ENCODE results near the gene TSG101. TPM values are rescaled to one million over a fixed set of nuclear protein-coding genes. Genes with fewer than 3 reads are reported as not detected.
A peak's percentile ranks its signal among the peaks of the same experiment; 100 is the strongest.

Gene TSG101
- total and polyA plus RNA-seq, 12 donors = 21.9 to 77.6 (median 68.2) TPM

DNA sequence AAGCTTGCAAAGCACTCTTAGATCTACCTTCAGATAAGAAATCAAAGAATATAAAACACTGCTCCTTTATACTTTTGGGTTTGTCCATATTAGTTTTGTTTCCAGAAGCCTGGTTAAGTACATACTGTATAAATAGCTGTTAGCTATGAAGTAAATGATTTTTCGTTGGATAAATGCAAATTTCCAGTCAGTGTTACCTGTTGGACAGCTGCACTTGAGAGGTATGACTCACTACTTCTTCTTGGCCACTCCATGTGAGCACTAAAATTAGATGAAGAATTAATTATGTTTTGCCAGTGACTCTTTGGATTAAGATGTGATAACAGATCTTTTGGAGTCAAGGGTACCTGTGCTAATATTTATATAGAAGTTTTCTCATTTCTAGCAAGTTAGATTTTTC is 9.5 kb upstream of the TSG101 start:
- Histone ChIP-seq H3K27ac (no peak overlapping the region), H3K4me1 (no peaks in the 10 kb centered on the region), H3K36me3 (peaks cover 0 to 90% (median 5%) of the 10 kb centered on the region in 9 donors), H3K4me3 (no peak overlapping the region), H3K27me3 (no peaks in the 10 kb centered on the region), H3K9me3 (no peaks in the 10 kb centered on the region)
- ATAC-seq (no peak), DNase-seq (no peak)
- intact Hi-C loops (cut with DNase I) = loop anchor here in 2 of 10 donors (10.0 kb wide), 2 partner anchors 49 to 199 kb away; partner anchors contain the start of gene UEVLD (in 1 of the 2)
- 85 to 86% methylated on average over 1 of the region's 1 CpG for WGBS, 2 donors
- TF ChIP-seq, protein P1, sequence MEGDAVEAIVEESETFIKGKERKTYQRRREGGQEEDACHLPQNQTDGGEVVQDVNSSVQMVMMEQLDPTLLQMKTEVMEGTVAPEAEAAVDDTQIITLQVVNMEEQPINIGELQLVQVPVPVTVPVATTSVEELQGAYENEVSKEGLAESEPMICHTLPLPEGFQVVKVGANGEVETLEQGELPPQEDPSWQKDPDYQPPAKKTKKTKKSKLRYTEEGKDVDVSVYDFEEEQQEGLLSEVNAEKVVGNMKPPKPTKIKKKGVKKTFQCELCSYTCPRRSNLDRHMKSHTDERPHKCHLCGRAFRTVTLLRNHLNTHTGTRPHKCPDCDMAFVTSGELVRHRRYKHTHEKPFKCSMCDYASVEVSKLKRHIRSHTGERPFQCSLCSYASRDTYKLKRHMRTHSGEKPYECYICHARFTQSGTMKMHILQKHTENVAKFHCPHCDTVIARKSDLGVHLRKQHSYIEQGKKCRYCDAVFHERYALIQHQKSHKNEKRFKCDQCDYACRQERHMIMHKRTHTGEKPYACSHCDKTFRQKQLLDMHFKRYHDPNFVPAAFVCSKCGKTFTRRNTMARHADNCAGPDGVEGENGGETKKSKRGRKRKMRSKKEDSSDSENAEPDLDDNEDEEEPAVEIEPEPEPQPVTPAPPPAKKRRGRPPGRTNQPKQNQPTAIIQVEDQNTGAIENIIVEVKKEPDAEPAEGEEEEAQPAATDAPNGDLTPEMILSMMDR (IDR thresholded peaks at IDR 0.05) = no peak

DNA sequence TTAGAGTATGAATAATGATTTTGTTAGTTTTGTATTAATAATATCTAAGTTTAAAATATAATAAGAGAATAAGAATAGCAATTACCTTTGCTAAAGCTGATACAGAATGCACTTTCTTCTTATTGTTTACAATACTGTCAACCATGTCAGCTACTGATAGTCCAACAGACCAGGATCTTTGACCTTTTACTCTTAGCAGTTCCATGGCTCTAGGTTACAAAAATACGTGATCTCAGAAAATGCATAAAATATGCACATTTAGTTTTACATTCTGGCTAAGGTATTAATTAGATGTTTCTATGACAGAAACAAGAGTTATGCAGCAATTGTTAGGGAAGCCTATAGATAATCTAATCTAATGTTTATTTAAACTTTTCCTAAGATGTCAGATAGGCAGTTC is 7.5 kb upstream of the TSG101 start:
- intact Hi-C loops (cut with DNase I) = loop anchor here in 2 of 10 donors (5.0 to 10.0 kb wide), 3 partner anchors 51 to 1933 kb away; partner anchors contain the start of gene UEVLD (in 1 of the 2)
- no peaks in the 10 kb centered on the region for H3K27me3 ChIP-seq
- H3K4me1 ChIP-seq = no peaks in the 10 kb centered on the region
- H3K36me3 ChIP-seq = peaks cover 0 to 87% (median 5%) of the 10 kb centered on the region in 9 donors
- DNase-seq (no peak), ATAC-seq (no peak)
- no peaks in the 10 kb centered on the region for H3K9me3 ChIP-seq
- H3K27ac ChIP-seq = no peak overlapping the region
- TF ChIP-seq, protein P1 (IDR thresholded peaks at IDR 0.05) = no peak
- WGBS, 2 donors = 94 to 96% methylated on average over 1 of the region's 1 CpG
- no peak overlapping the region for H3K4me3 ChIP-seq

DNA sequence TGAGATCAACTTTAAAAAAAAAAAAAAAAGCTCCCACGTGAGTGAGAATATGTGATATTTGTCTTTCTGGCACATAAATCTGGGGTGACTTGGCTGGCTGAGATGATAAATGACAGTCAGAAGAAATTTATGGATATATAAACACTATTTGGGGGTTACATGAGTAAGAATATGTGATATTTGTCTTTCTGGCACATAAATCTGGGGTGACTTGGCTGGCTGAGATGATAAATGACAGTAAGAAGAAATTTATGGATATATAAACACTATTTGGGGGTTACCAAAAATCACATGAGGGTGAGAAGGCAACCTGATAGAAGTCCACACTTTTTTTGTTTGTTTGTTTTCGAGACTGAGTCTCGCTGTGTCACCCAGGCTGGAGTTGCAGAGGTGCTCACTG is 6.6 kb upstream of the TSG101 start:
- DNase-seq (no peak), ATAC-seq (no peak)
- H3K36me3 ChIP-seq = peaks cover 0 to 78% (median 5%) of the 10 kb centered on the region in 9 donors
- TF ChIP-seq, protein P1 (IDR thresholded peaks at IDR 0.05) = no peak
- intact Hi-C loops (cut with DNase I) = loop anchor here in 2 of 10 donors (5.0 to 10.0 kb wide), 3 partner anchors 51 to 1934 kb away; partner anchors contain the start of gene UEVLD (in 1 of the 2)
- no peak overlapping the region for H3K27ac ChIP-seq
- H3K9me3 ChIP-seq = no peaks in the 10 kb centered on the region
- H3K4me3 ChIP-seq = no peak overlapping the region
- peaks cover 0 to 3% (median 0%) of the 10 kb centered on the region in 9 donors for H3K4me1 ChIP-seq
- no peaks in the 10 kb centered on the region for H3K27me3 ChIP-seq
- WGBS, 2 donors = 93 to 96% methylated on average over 3 of the region's 3 CpGs

DNA sequence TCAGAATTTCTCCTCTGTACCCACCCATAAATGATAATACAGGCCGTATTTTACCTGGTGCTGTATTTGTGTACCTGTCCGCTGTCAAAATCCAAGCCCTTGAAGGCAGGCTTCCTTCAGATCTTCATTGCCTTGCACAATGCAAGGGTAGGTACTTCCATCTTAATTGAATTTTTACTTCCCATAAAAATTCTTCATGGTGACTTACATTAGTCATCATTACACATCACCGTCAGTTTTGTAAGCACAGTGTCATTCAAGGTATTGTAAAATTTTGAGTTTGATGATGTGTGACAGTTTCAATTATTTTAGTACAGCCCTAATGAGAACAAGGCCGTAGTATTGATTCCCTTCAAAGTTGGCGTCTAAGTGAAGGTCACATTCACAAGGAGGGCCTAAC is 770 bp upstream of the TSG101 start:
- Histone ChIP-seq H3K4me3 (peak overlapping the region; percentile 58 to 99 (median 84)), H3K4me1 (peaks cover 5 to 39% (median 30%) of the 10 kb centered on the region in 9 donors), H3K9me3 (no peaks in the 10 kb centered on the region), H3K27ac (peak overlapping the region in 9 of 10 donors; percentile 83 to 97 (median 95)), H3K36me3 (peaks cover 0 to 43% (median 0%) of the 10 kb centered on the region in 9 donors), H3K27me3 (no peaks in the 10 kb centered on the region)
- DNase-seq (no peak), ATAC-seq (no peak)
- intact Hi-C loops (cut with DNase I) = loop anchor here in 4 of 10 donors (2.0 to 10.0 kb wide), 6 partner anchors 60 to 205 kb away; partner anchors contain the start of genes LDHA (in 3 of the 4), GTF2H1 (in 2 of the 4), HPS5 (in 2 of the 4) and IGSF22 (in 1 of the 4)
- TF ChIP-seq, protein P1 (IDR thresholded peaks at IDR 0.05) = no peak
- WGBS, 2 donors = 27 to 45% methylated on average over 5 of the region's 5 CpGs
